Nephron progenitor cell (in vitro differentiated cells): ENCODE results near the gene WDR45.

Experiments used
- DNase-seq: peaks from one replicate; pipeline ENCODE4 v3.0.0; 2021
- H3K27ac Mint-ChIP-seq: 2 replicates; pipeline ENCODE4 v1.8.0; 2021; ENCODE audit warnings: mild to moderate bottlenecking, moderate library complexity, mixed read lengths
- H3K27me3 Mint-ChIP-seq: 2 replicates; pipeline ENCODE4 v1.8.0; 2021; ENCODE audit warnings: mild to moderate bottlenecking, low read depth, mixed read lengths; ENCODE audit not compliant: poor library complexity
- H3K36me3 Mint-ChIP-seq: 2 replicates; pipeline ENCODE4 v1.8.0; 2021; ENCODE audit warnings: low read depth, mixed read lengths
- H3K4me1 Mint-ChIP-seq: 2 replicates; pipeline ENCODE4 v1.8.0; 2021; ENCODE audit warnings: mixed read lengths
- H3K4me3 Mint-ChIP-seq: 2 replicates; pipeline ENCODE4 v1.8.0; 2021; ENCODE audit warnings: mild to moderate bottlenecking, moderate library complexity, mixed read lengths
- H3K9me3 Mint-ChIP-seq: 2 replicates; pipeline ENCODE4 v1.8.0; 2021; ENCODE audit warnings: mild to moderate bottlenecking, moderate library complexity, mixed read lengths
- CTCF ChIP-seq: fragments of 200-600 bp; sonication (generic); IDR thresholded peaks from 2 replicates; pipeline ENCODE4 v1.5.0; 2021; ENCODE audit warnings: antibody characterized with exemption

The WDR45 gene

GRCh38 chrX:49116716-49117115 lies 37.0 kb upstream of the WDR45 start:
- no peaks in the 10 kb centered on the region for H3K4me1 Mint-ChIP-seq
- DNase-seq, result no peak
- TF ChIP-seq CTCF, result no peak
- peaks cover 8% of the 10 kb centered on the region for H3K27me3 Mint-ChIP-seq
- no peak overlapping the region for H3K4me3 Mint-ChIP-seq
- no peak overlapping the region for H3K27ac Mint-ChIP-seq
- peaks cover 49% of the 10 kb centered on the region for H3K36me3 Mint-ChIP-seq
- peaks cover 53% of the 10 kb centered on the region for H3K9me3 Mint-ChIP-seq

DNA sequence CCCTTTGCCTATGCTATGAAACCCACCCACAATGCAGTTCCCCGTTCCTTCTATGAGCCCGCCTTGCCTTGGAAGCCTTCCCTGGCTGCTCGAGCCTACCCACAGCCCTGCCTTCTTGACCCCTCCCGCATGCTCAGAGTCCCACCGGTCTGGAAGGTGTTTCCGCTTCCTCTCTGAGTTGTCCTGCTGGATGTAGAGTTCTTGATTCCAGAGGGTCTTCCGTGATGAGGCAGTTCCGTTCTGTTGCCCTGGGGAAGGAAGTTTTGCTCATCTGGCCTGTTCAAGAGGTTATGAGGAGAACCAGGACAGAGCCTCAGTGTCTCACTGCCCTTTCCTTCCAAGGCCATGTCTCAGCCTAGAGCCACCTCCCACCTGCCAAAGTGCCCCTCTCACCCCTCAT lies 36.4 kb upstream of the WDR45 start:
- no peak for TF ChIP-seq CTCF
- H3K9me3 Mint-ChIP-seq, result peaks cover 47% of the 10 kb centered on the region
- no peak overlapping the region for H3K4me3 Mint-ChIP-seq
- no peaks in the 10 kb centered on the region for H3K4me1 Mint-ChIP-seq
- no peak overlapping the region for H3K27ac Mint-ChIP-seq
- peaks cover 42% of the 10 kb centered on the region for H3K36me3 Mint-ChIP-seq
- no peak for DNase-seq
- H3K27me3 Mint-ChIP-seq, result peaks cover 8% of the 10 kb centered on the region

DNA sequence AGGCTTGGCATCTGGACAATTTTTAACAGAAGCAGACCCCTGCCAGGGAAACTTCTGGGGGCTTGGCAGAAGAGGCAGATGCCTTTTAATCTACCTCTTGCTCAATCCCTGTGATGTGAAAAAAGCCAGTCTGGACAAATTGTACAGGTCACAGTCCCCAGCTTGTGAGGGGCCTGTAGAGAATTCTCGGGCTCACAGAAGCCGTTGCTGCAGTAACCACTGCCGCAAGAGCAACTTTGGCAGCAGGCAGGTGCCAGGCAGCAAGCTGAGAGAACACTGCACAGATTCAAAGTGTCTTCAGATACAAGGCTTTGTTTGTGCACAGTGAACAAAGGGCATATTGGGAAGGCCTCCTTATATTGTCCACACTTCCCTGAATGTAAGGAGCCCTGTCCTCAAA lies 32.1 kb upstream of the WDR45 start:
- peaks cover 8% of the 10 kb centered on the region for H3K27me3 Mint-ChIP-seq
- TF ChIP-seq CTCF, result no peak
- no peak for DNase-seq
- H3K27ac Mint-ChIP-seq, result no peak overlapping the region
- no peaks in the 10 kb centered on the region for H3K4me1 Mint-ChIP-seq
- peaks cover 39% of the 10 kb centered on the region for H3K36me3 Mint-ChIP-seq
- H3K4me3 Mint-ChIP-seq, result no peak overlapping the region
- H3K9me3 Mint-ChIP-seq, result peaks cover 42% of the 10 kb centered on the region

DNA sequence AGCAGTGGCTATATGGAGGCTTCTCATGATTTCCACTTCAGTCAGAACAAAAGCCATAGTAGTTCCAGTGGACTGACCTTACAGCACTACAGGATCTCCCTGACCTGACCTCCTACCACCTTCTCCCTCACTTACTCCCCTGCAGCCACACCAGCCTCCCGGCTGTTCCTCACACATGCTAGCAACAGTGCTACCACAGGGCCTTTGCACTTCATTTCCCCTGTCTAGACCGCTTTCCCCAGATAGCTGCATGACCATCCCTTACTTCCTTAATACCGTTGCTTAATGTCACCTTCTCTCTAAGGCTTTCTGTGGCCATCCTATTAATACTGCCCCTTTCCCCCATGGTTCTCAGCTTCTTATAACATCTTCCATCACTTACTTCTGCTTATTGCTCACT lies 30.7 kb upstream of the WDR45 start:
- no peak for DNase-seq
- H3K27ac Mint-ChIP-seq, result no peak overlapping the region
- H3K27me3 Mint-ChIP-seq, result peaks cover 2% of the 10 kb centered on the region
- peaks cover 26% of the 10 kb centered on the region for H3K36me3 Mint-ChIP-seq
- H3K4me3 Mint-ChIP-seq, result no peak overlapping the region
- TF ChIP-seq CTCF, result no peak
- H3K9me3 Mint-ChIP-seq, result peaks cover 35% of the 10 kb centered on the region
- no peaks in the 10 kb centered on the region for H3K4me1 Mint-ChIP-seq

- Mint-ChIP-seq H3K9me3 (peaks cover 38% of the 10 kb centered on the region), H3K27ac (no peak overlapping the region), H3K4me3 (no peak overlapping the region), H3K36me3 (peaks cover 20% of the 10 kb centered on the region), H3K27me3 (peaks cover 2% of the 10 kb centered on the region), H3K4me1 (no peaks in the 10 kb centered on the region)
- no peak for DNase-seq
- no peak for TF ChIP-seq CTCF
These were observed 29.0 kb upstream of the WDR45 start for GRCh38 chrX:49108641-49109040.

GRCh38 chrX:49106930-49107329 lies 27.2 kb upstream of the WDR45 start:
- peak; percentile 30 for TF ChIP-seq CTCF
- Mint-ChIP-seq H3K27ac (no peak overlapping the region), H3K27me3 (no peaks in the 10 kb centered on the region), H3K4me1 (peaks cover 12% of the 10 kb centered on the region), H3K36me3 (peaks cover 14% of the 10 kb centered on the region), H3K4me3 (no peak overlapping the region), H3K9me3 (peaks cover 45% of the 10 kb centered on the region)
- DNase-seq, result peak; percentile 25
